ENCODE data around the gene SLC22A17. TPM values are rescaled to one million over a fixed set of nuclear protein-coding genes. Genes with fewer than 3 reads are reported as not detected.

SLC22A17 gene
- total RNA-seq, 1 donor from 2014 or later, result 12.1 TPM

DNA sequence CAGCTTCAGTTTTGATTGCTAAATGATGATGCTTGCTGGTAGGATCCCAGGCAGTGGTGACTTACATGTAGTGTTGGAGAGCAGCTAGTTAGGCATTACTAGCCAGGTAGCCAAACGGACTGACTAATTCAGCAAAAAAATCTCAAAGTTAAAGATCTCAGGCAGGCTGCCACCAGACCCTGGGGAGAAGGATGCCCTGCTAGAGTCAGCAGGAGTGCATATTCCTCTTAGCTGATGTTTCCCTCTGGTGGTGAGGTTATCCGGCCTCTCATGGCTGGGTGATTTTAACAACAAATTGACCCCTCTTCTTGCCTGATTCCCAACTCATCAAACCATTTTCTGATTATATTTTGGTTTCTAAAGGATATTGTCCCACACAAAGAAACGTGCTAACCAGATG is 9.5 kb upstream of the SLC22A17 start:
- ATAC-seq, result no peak
- no peak overlapping the region for H3K4me3 ChIP-seq
- H3K27ac ChIP-seq, result no peak overlapping the region
- peaks cover 16% of the 10 kb centered on the region for H3K4me1 ChIP-seq
- peaks cover 9% of the 10 kb centered on the region for H3K27me3 ChIP-seq
- TF ChIP-seq, protein P1, sequence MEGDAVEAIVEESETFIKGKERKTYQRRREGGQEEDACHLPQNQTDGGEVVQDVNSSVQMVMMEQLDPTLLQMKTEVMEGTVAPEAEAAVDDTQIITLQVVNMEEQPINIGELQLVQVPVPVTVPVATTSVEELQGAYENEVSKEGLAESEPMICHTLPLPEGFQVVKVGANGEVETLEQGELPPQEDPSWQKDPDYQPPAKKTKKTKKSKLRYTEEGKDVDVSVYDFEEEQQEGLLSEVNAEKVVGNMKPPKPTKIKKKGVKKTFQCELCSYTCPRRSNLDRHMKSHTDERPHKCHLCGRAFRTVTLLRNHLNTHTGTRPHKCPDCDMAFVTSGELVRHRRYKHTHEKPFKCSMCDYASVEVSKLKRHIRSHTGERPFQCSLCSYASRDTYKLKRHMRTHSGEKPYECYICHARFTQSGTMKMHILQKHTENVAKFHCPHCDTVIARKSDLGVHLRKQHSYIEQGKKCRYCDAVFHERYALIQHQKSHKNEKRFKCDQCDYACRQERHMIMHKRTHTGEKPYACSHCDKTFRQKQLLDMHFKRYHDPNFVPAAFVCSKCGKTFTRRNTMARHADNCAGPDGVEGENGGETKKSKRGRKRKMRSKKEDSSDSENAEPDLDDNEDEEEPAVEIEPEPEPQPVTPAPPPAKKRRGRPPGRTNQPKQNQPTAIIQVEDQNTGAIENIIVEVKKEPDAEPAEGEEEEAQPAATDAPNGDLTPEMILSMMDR (IDR thresholded peaks at IDR 0.05), result no peak
- intact Hi-C loops (cut with DNase I), result no loop called here
- no peaks in the 10 kb centered on the region for H3K36me3 ChIP-seq
- no peaks in the 10 kb centered on the region for H3K9me3 ChIP-seq
- DNase-seq, result no peak

DNA sequence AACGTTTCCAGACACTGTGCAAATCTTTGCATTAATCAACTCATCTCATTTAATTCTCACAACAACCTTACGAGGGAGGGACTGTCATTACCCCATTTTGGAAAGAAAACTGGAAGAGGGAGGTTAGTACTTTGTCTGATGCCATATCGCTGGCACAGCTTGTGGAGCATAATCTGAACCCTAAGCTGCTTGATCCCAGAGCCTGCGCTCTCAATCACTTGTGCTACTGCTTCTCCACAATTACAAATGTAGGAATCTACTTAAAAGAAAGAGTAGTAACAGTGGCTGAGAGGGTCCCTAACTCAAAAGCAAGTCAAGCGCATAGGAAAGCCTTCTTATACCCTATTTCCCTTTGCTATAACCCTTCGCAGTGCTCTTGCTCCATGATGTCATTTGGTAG is 9.1 kb upstream of the SLC22A17 start:
- no peak overlapping the region for H3K27ac ChIP-seq
- no peaks in the 10 kb centered on the region for H3K36me3 ChIP-seq
- no peak for DNase-seq
- H3K9me3 ChIP-seq, result no peaks in the 10 kb centered on the region
- H3K4me1 ChIP-seq, result peaks cover 16% of the 10 kb centered on the region
- H3K4me3 ChIP-seq, result no peak overlapping the region
- intact Hi-C loops (cut with DNase I), result no loop called here
- TF ChIP-seq, protein P1 (IDR thresholded peaks at IDR 0.05), result no peak
- peaks cover 9% of the 10 kb centered on the region for H3K27me3 ChIP-seq
- ATAC-seq, result no peak

DNA sequence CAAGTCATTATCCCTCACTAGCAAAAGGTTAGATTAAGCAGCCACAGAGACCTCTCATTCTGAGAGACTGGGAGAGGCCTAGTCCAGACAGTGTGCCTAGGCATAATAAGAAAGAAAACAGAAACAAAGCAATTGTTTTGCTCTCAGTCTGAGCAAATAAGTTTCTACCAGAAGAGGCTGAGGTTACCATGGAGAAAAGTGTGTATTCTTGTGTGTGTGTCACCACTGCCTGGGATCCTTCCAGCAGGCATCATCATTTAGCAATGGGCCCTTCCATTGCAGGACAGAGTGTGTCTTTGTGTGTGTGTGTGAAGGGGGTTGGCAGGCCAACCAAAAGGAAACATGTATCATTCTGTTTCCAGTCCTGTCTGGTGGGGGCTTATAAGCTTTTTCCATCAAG is 8.6 kb upstream of the SLC22A17 start:
- TF ChIP-seq, protein P1 (IDR thresholded peaks at IDR 0.05), result no peak
- H3K4me1 ChIP-seq, result peaks cover 16% of the 10 kb centered on the region
- H3K27me3 ChIP-seq, result peaks cover 9% of the 10 kb centered on the region
- no peaks in the 10 kb centered on the region for H3K9me3 ChIP-seq
- no peak overlapping the region for H3K4me3 ChIP-seq
- DNase-seq, result no peak
- no peak overlapping the region for H3K27ac ChIP-seq
- ATAC-seq, result no peak
- H3K36me3 ChIP-seq, result no peaks in the 10 kb centered on the region
- intact Hi-C loops (cut with DNase I), result no loop called here

- no peak for DNase-seq
- no peaks in the 10 kb centered on the region for H3K9me3 ChIP-seq
- ATAC-seq, result no peak
- intact Hi-C loops (cut with DNase I), result no loop called here
- H3K4me3 ChIP-seq, result no peak overlapping the region
- peaks cover 4% of the 10 kb centered on the region for H3K27me3 ChIP-seq
- TF ChIP-seq, protein P1 (IDR thresholded peaks at IDR 0.05), result no peak
- H3K4me1 ChIP-seq, result peaks cover 14% of the 10 kb centered on the region
- no peak overlapping the region for H3K27ac ChIP-seq
- no peaks in the 10 kb centered on the region for H3K36me3 ChIP-seq
Observed at GRCh38 chr14:23360496-23360895, 7.8 kb upstream of the SLC22A17 start.

- Histone ChIP-seq H3K27ac (no peak overlapping the region), H3K36me3 (no peaks in the 10 kb centered on the region), H3K27me3 (no peaks in the 10 kb centered on the region), H3K4me3 (no peak overlapping the region), H3K9me3 (no peaks in the 10 kb centered on the region), H3K4me1 (peaks cover 12% of the 10 kb centered on the region)
- TF ChIP-seq, protein P1 (IDR thresholded peaks at IDR 0.05), result no peak
- no peak for ATAC-seq
- DNase-seq, result no peak
- intact Hi-C loops (cut with DNase I), result no loop called here
Observed at GRCh38 chr14:23359722-23360447, 7.2 kb upstream of the SLC22A17 start.
